Pancreas (tissue), 10 donors: Measurements from ENCODE around the gene B4GALNT4. TPM values are rescaled to one million over a fixed set of nuclear protein-coding genes. Genes with fewer than 3 reads are reported as not detected.
"Not testable (repeated sequence)": the region's sequence is repeated elsewhere in the genome, so short reads cannot be mapped to it uniquely, and the experiment has no call there.

Experiments
- ATAC-seq, 4 donors: fragments of 200-7000 bp; cut with Tn5 transposase; one replicate each; pipeline versions ENCODE4 v1.8.0 to v1.9.1; 2020; ENCODE audit warnings: mild to moderate bottlenecking in 4 of 4, moderate library complexity in 4 of 4
- DNase-seq, 6 donors: peaks; one replicate each; pipeline ENCODE4 v3.0.0-alpha.2; 2020
- FAIRE-seq: peaks from 2 replicates; lab custom pipeline; 2012; peaks lifted over from hg19 to GRCh38; lab: Jason Lieb, UNC
- H3K27ac ChIP-seq, 4 donors: fragments of 200-600 bp; sonication (generic); 1 replicate in 3 of 4; 2 replicates in 1 of 4; pipeline versions ENCODE4 v1.5.0 to v1.8.0; 2020
- H3K27me3 ChIP-seq, 4 donors: fragments of 200-600 bp; one replicate each; pipeline ENCODE4 v1.8.0; 2021
- H3K36me3 ChIP-seq, 3 donors: fragments of 200-600 bp; sonication (generic) in 1 of 3; one replicate each; pipeline versions ENCODE4 v1.5.0 to v1.8.0; 2020 to 2021
- H3K4me1 ChIP-seq, 3 donors: fragments of 200-600 bp; one replicate each; pipeline ENCODE4 v1.8.0; 2021
- H3K4me3 ChIP-seq, 4 donors: fragments of 200-600 bp; sonication (generic) in 2 of 4; one replicate each; pipeline versions ENCODE4 v1.5.0 to v1.8.0; 2020 to 2021
- H3K9me3 ChIP-seq, 4 donors: fragments of 200-600 bp; one replicate each; pipeline ENCODE4 v1.8.0; 2021
- WGBS, 2 donors: extraction: QIAGEN DNeasy Blood & Tissue Kit; methylation state at CpG; one replicate each; pipeline ENCODE4 v1.1.7; 2013; 5-methylcytosine and 5-hydroxymethylcytosine counted together
- intact Hi-C, 3 donors: fragments of 100-400 bp; cut with DNase I; formaldehyde crosslinking; loops; one replicate each; pipeline versions ENCODE4 v1.11.1 to v1.14.2; 2022
- polyA plus RNA-seq, 2 donors: library from polyadenylated mRNA; stranded (reverse); fragments of 200-250 nt; gene quantifications; one replicate each; pipeline ENCODE4 v1.2.3, GENCODE V29; 2013
- total RNA-seq, 6 donors: library from RNA; stranded (reverse); fragmentation: NEBNext Ultra II Directional in 4 of 6; extraction: Animal tissue kit (Norgen Biotek cat#: 25700) in 4 of 6; gene quantifications; one replicate each; pipeline versions ENCODE4 v1.2.1 to v1.2.4, GENCODE V29; 2021 to 2023
- TF ChIP-seq, protein P1 (sequence below), 4 donors: fragments of 200-600 bp; sonication (generic) in 3 of 4; IDR thresholded peaks; one replicate each; pipeline versions ENCODE4 v1.5.0 to v1.8.0; 2021; ENCODE audit warnings: antibody characterized with exemption in 4 of 4
- donor health status: healthy with polysubstance abuse.
- donor health status: DM: no; HTN: no; CAD: no; lungs with moderate emphysema.
- donor health status: DM: no; HTN: no; CAD: no.
- donor health status: control.
- donor health status: control.
- donor health status: Bipolar disorder and iron deficiency.
- donor health status: DM: yes; HTN: yes; CAD: no.
- donor health status: DM: no; HTN: no; CAD: no.
- donor health status: DM: no; HTN: no; CAD: no.
- donor health status: DM: yes; HTN: yes; CAD: no.

The B4GALNT4 gene
- total and polyA plus RNA-seq, 8 donors = 0.95 to 25.9 (median 2.0) TPM

DNA sequence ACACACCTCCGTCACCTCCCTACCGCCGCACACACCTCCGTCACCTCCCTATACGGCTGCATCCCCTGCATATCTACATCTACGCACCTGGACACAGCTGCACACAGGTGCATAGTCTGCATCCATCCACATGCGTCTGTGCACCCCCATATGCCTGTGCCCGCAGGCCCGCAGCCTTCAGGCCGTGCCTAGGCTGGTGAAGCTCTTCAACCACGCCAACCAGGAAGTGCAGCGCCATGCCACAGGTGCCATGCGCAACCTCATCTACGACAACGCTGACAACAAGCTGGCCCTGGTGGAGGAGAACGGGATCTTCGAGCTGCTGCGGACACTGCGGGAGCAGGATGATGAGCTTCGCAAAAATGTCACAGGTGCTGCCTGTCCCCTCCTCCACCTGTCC lies 29.5 kb downstream of the B4GALNT4 start:
- DNase-seq = peak in 1 of 6 donors; percentile 26
- ATAC-seq = no peak
- H3K4me3 ChIP-seq = no peak overlapping the region
- no peak for FAIRE-seq
- peaks cover 0 to 16% (median 9%) of the 10 kb centered on the region in 3 donors for H3K36me3 ChIP-seq
- intact Hi-C loops = no loop called here
- no peaks in the 10 kb centered on the region for H3K27me3 ChIP-seq
- H3K27ac ChIP-seq = no peak overlapping the region
- no peaks in the 10 kb centered on the region for H3K9me3 ChIP-seq
- TF ChIP-seq, protein P1, sequence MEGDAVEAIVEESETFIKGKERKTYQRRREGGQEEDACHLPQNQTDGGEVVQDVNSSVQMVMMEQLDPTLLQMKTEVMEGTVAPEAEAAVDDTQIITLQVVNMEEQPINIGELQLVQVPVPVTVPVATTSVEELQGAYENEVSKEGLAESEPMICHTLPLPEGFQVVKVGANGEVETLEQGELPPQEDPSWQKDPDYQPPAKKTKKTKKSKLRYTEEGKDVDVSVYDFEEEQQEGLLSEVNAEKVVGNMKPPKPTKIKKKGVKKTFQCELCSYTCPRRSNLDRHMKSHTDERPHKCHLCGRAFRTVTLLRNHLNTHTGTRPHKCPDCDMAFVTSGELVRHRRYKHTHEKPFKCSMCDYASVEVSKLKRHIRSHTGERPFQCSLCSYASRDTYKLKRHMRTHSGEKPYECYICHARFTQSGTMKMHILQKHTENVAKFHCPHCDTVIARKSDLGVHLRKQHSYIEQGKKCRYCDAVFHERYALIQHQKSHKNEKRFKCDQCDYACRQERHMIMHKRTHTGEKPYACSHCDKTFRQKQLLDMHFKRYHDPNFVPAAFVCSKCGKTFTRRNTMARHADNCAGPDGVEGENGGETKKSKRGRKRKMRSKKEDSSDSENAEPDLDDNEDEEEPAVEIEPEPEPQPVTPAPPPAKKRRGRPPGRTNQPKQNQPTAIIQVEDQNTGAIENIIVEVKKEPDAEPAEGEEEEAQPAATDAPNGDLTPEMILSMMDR (IDR thresholded peaks at IDR 0.05) = no peak
- 93 to 96% methylated on average over 20 of the region's 20 CpGs for WGBS, 2 donors
- no peaks in the 10 kb centered on the region for H3K4me1 ChIP-seq

DNA sequence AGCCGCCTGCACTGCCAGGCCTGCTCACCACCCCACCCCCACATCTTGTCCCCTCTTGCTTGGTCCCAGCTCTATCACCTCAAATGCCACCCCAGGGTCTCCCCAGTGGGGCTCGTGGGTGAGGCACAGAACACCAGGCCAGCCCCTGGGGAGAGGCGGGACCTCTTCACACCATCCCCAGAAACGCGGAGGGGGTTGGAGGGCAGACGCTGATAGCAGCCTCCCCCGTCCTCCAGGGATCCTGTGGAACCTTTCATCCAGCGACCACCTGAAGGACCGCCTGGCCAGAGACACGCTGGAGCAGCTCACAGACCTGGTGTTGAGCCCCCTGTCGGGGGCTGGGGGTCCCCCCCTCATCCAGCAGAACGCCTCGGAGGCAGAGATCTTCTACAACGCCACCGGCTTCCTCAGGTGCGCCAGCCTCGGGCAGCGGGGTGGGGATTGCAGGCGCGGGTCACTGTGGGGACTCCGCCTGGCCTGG lies 30.5 kb downstream of the B4GALNT4 start:
- intact Hi-C loops = no loop called here
- no peaks in the 10 kb centered on the region for H3K9me3 ChIP-seq
- FAIRE-seq (no peak), ATAC-seq (no peak), DNase-seq (peak in 1 of 6 donors; percentile 12)
- no peaks in the 10 kb centered on the region for H3K27me3 ChIP-seq
- H3K4me1 ChIP-seq = no peaks in the 10 kb centered on the region
- no peak overlapping the region for H3K4me3 ChIP-seq
- 87 to 93% methylated on average over 21 of the region's 21 CpGs for WGBS, 2 donors
- no peak overlapping the region for H3K27ac ChIP-seq
- H3K36me3 ChIP-seq = peaks cover 0 to 20% (median 12%) of the 10 kb centered on the region in 3 donors
- TF ChIP-seq, protein P1 (IDR thresholded peaks at IDR 0.05) = no peak

DNA sequence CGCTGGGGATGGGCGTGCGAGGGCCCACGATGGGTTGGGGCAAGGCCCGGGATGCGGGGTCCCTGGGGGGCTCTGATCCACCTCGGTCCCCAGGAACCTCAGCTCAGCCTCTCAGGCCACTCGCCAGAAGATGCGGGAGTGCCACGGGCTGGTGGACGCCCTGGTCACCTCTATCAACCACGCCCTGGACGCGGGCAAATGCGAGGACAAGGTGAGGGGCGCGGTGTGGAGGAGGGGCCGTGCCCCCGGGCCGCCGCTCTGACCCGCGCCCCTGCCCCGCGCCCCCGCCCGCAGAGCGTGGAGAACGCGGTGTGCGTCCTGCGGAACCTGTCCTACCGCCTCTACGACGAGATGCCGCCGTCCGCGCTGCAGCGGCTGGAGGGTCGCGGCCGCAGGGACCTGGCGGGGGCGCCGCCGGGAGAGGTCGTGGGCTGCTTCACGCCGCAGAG lies 31.0 kb downstream of the B4GALNT4 start:
- TF ChIP-seq, protein P1 (IDR thresholded peaks at IDR 0.05) = no peak
- peak in 3 of 6 donors; percentile 13 to 58 (median 43) for DNase-seq
- no peak overlapping the region for H3K27ac ChIP-seq
- ATAC-seq = no peak
- H3K9me3 ChIP-seq = no peaks in the 10 kb centered on the region
- no peak overlapping the region for H3K4me3 ChIP-seq
- FAIRE-seq = no peak
- intact Hi-C loops = no loop called here
- 87 to 93% methylated on average over 36 to 50 of the region's 50 CpGs for WGBS, 2 donors
- H3K27me3 ChIP-seq = no peaks in the 10 kb centered on the region
- H3K4me1 ChIP-seq = no peaks in the 10 kb centered on the region
- H3K36me3 ChIP-seq = peaks cover 0 to 20% (median 12%) of the 10 kb centered on the region in 3 donors

DNA sequence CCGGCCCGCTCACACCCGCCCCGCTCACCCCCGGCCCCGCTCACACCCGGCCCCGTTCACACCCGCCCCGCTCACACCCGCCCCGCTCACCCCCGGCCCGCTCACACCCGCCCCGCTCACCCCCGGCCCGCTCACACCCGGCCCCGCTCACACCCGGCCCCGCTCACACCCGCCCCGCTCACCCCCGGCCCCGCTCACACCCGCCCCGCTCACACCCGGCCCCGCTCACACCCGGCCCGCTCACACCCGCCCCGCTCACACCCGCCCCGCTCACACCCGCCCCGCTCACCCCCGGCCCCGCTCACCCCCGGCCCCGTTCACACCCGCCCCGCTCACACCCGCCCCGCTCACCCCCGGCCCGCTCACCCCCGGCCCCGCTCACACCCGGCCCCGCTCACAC lies 31.9 kb downstream of the B4GALNT4 start:
- peaks cover 0 to 20% (median 12%) of the 10 kb centered on the region in 3 donors for H3K36me3 ChIP-seq
- WGBS, 2 donors = 97% methylated on average over 38 of the region's 52 CpGs; no CpG with 5 or more reads in 1 of the 2 donors
- FAIRE-seq, H3K27ac ChIP-seq, H3K4me1 ChIP-seq, H3K27me3 ChIP-seq, intact Hi-C loops, H3K9me3 ChIP-seq, ATAC-seq, H3K4me3 ChIP-seq: not testable (repeated sequence)
- peak in 1 of 6 donors; percentile 32 for DNase-seq

DNA sequence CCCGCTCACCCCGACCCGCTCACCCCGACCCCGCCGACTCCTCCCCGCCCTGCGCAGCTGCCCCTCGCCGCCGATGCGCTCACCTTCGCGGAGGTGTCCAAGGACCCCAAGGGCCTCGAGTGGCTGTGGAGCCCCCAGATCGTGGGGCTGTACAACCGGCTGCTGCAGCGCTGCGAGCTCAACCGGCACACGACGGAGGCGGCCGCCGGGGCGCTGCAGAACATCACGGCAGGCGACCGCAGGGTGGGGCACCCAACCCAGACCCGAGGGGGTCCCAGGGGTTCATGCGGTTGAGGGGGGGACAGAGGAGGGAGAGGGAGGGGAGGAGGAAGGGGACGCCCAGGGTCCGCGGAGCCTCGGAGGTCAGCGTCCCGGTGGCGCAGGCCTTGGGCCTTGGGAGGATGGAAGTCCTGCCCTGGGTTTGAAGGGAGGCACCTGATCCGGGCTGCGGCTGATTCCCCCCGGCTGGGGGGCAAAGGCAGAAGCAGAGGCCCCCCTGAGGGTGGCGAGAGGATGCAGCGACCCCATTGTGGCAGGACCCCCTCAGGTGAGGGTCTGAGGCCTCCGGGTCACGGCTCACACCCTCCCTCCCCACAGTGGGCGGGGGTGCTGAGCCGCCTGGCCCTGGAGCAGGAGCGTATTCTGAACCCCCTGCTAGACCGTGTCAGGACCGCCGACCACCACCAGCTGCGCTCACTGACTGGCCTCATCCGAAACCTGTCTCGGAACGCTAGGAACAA lies 33.9 kb downstream of the B4GALNT4 start:
- TF ChIP-seq, protein P1 (IDR thresholded peaks at IDR 0.05) = no peak
- FAIRE-seq = no peak
- Histone ChIP-seq H3K9me3 (no peaks in the 10 kb centered on the region), H3K27me3 (no peaks in the 10 kb centered on the region), H3K4me3 (no peak overlapping the region), H3K36me3 (peaks cover 0 to 14% (median 12%) of the 10 kb centered on the region in 3 donors), H3K27ac (no peak overlapping the region), H3K4me1 (peaks cover 0 to 3% (median 0%) of the 10 kb centered on the region in 3 donors)
- peak in 3 of 6 donors; percentile 40 to 75 (median 52) for DNase-seq
- 92% methylated on average over 37 to 55 of the region's 55 CpGs for WGBS, 2 donors
- ATAC-seq = no peak
- intact Hi-C loops = no loop called here
